ENCODE results near the gene EPB41L5. TPM values are rescaled to one million over a fixed set of nuclear protein-coding genes. Genes with fewer than 3 reads are reported as not detected.

The EPB41L5 gene
- polyA plus RNA-seq, 1 donor (not counting 4 experiments of a cell fraction or from before 2014, with no cell fraction given): 17.8 TPM

GRCh38 chr2:120017201-120017600, 4.3 kb downstream of the EPB41L5 start:
- no peak for TF ChIP-seq CTCF (optimal IDR thresholded peaks at IDR 0.05 in 1 of 3, IDR thresholded peaks at IDR 0.05 in 1 of 3, conservative IDR thresholded peaks at IDR 0.05 in 1 of 3; ENCODE audit: extremely low read depth in 1 of 3, insufficient read depth in 2 of 3, low read length in 3 of 3)
- TF ChIP-seq EZH2 (IDR thresholded peaks at IDR 0.05; ENCODE audit: low read length): no peak
- Histone ChIP-seq H3K9me1 (ENCODE audit: control insufficient read depth, extremely low read depth, insufficient read depth, low read length) (peaks cover under 1% of the 10 kb centered on the region), H3K4me1 (ENCODE audit: control insufficient read depth, extremely low read depth, insufficient read depth, low read length) (peaks cover 15% of the 10 kb centered on the region), H4K20me1 (ENCODE audit: control insufficient read depth, extremely low read depth, insufficient read depth, low read length) (no peaks in the 10 kb centered on the region), H3K79me2 (ENCODE audit: control insufficient read depth, insufficient read depth, low read length) (peaks cover 23% of the 10 kb centered on the region), H3K27me3 (ENCODE audit: control insufficient read depth, extremely low read depth, insufficient read depth, low read length) (no peaks in the 10 kb centered on the region), H3K4me3 (ENCODE audit: control insufficient read depth in 2 of 3, extremely low read depth in 1 of 3, insufficient read depth in 2 of 3, low read depth in 1 of 3, low read length in 3 of 3) (no peak overlapping the region), H3K27ac (ENCODE audit: control insufficient read depth, insufficient read depth, low read length) (no peak overlapping the region), H3K9ac (ENCODE audit: control insufficient read depth, extremely low read depth, insufficient read depth, low read length) (no peak overlapping the region), H3K4me2 (ENCODE audit: control insufficient read depth, extremely low read depth, insufficient read depth, low read depth, low read length) (no peak overlapping the region), H3K36me3 (ENCODE audit: control insufficient read depth in 2 of 2, extremely low read depth in 1 of 2, insufficient read depth in 2 of 2, low read length in 2 of 2) (no peaks in the 10 kb centered on the region), H2AFZ (ENCODE audit: control insufficient read depth, low read length) (no peak overlapping the region), H3K9me3 (ENCODE audit: control insufficient read depth, low read depth, low read length) (no peaks in the 10 kb centered on the region)
- dilution Hi-C loops (cut with MboI; ENCODE audit: extremely low pct_ligation_motif_present, low sequenced_read_pairs): no loop called here
- DNase-seq (ENCODE audit: low read depth, low spot score) (no peak), FAIRE-seq (no peak)

GRCh38 chr2:120018549-120018948, 5.7 kb downstream of the EPB41L5 start:
- Histone ChIP-seq H3K79me2 (ENCODE audit: control insufficient read depth, insufficient read depth, low read length) (peaks cover 20% of the 10 kb centered on the region), H3K4me2 (ENCODE audit: control insufficient read depth, extremely low read depth, insufficient read depth, low read depth, low read length) (no peak overlapping the region), H3K36me3 (ENCODE audit: control insufficient read depth in 2 of 2, extremely low read depth in 1 of 2, insufficient read depth in 2 of 2, low read length in 2 of 2) (no peaks in the 10 kb centered on the region), H3K27ac (ENCODE audit: control insufficient read depth, insufficient read depth, low read length) (no peak overlapping the region), H3K9me1 (ENCODE audit: control insufficient read depth, extremely low read depth, insufficient read depth, low read length) (no peaks in the 10 kb centered on the region), H3K9ac (ENCODE audit: control insufficient read depth, extremely low read depth, insufficient read depth, low read length) (no peak overlapping the region), H3K4me1 (ENCODE audit: control insufficient read depth, extremely low read depth, insufficient read depth, low read length) (peaks cover 11% of the 10 kb centered on the region), H3K27me3 (ENCODE audit: control insufficient read depth, extremely low read depth, insufficient read depth, low read length) (no peaks in the 10 kb centered on the region), H4K20me1 (ENCODE audit: control insufficient read depth, extremely low read depth, insufficient read depth, low read length) (no peaks in the 10 kb centered on the region), H3K9me3 (ENCODE audit: control insufficient read depth, low read depth, low read length) (no peaks in the 10 kb centered on the region), H3K4me3 (ENCODE audit: control insufficient read depth in 2 of 3, extremely low read depth in 1 of 3, insufficient read depth in 2 of 3, low read depth in 1 of 3, low read length in 3 of 3) (no peak overlapping the region), H2AFZ (ENCODE audit: control insufficient read depth, low read length) (no peak overlapping the region)
- FAIRE-seq (no peak), DNase-seq (ENCODE audit: low read depth, low spot score) (no peak)
- TF ChIP-seq EZH2 (IDR thresholded peaks at IDR 0.05; ENCODE audit: low read length): no peak
- no peak for TF ChIP-seq CTCF (optimal IDR thresholded peaks at IDR 0.05 in 1 of 3, IDR thresholded peaks at IDR 0.05 in 1 of 3, conservative IDR thresholded peaks at IDR 0.05 in 1 of 3; ENCODE audit: extremely low read depth in 1 of 3, insufficient read depth in 2 of 3, low read length in 3 of 3)
- dilution Hi-C loops (cut with MboI; ENCODE audit: extremely low pct_ligation_motif_present, low sequenced_read_pairs): no loop called here

Data from keratinocyte (primary cell).